Psoas muscle (tissue), 8 donors: ENCODE results near the gene OBSCN. TPM values are rescaled to one million over a fixed set of nuclear protein-coding genes. Genes with fewer than 3 reads are reported as not detected.

Source experiments
- ATAC-seq, 4 donors: fragments of 200-7000 bp; cut with Tn5 transposase; one replicate each; pipeline ENCODE4 v1.9.1; 2020; ENCODE audit warnings: moderate library complexity in 3 of 4, mild to moderate bottlenecking in 2 of 4
- DNase-seq, 2 donors: peaks; one replicate each; pipeline ENCODE4 v3.0.0-alpha.2; 2020
- H3K27ac ChIP-seq: fragments of 200-600 bp; one replicate; pipeline ENCODE4 v1.8.0; 2022
- H3K27me3 ChIP-seq, 3 donors: fragments of 200-600 bp in 1 of 3; one replicate each; pipeline versions ENCODE4 v1.6.1 to v1.8.0; 2013 to 2022; ENCODE audit warnings: low read length in 2 of 3, mild to moderate bottlenecking in 2 of 3, moderate library complexity in 1 of 3; ENCODE audit not compliant: insufficient read depth in 3 of 3
- H3K36me3 ChIP-seq, 2 donors: fragments of 200-600 bp in 1 of 2; one replicate each; pipeline versions ENCODE4 v1.6.1 to v1.8.0; 2013 to 2022; ENCODE audit warnings: low read depth in 1 of 2, mild to moderate bottlenecking in 1 of 2, moderate library complexity in 1 of 2; ENCODE audit not compliant: insufficient read depth in 1 of 2
- H3K4me1 ChIP-seq: fragments of 200-600 bp; one replicate; pipeline ENCODE4 v1.8.0; 2022
- H3K4me3 ChIP-seq: fragments of 200-600 bp; one replicate; pipeline ENCODE4 v1.8.0; 2022; ENCODE audit warnings: mild to moderate bottlenecking
- H3K9me3 ChIP-seq: fragments of 200-600 bp; one replicate; pipeline ENCODE4 v1.8.0; 2022
- WGBS, 3 donors: extraction: QIAGEN DNeasy Blood & Tissue Kit; methylation state at CpG; one replicate each; pipeline versions ENCODE4 v1.1.6 to v1.1.7; 2013; 5-methylcytosine and 5-hydroxymethylcytosine counted together
- intact Hi-C, 2 donors: fragments of 100-400 bp; cut with DNase I; formaldehyde crosslinking; loops; one replicate each; pipeline versions ENCODE4 v1.11.0 to v1.14.2; 2022
- polyA plus RNA-seq, 3 donors: library from polyadenylated mRNA; stranded (reverse); fragments of 200-250 nt; gene quantifications; one replicate each; pipeline ENCODE4 v1.2.3, GENCODE V29; 2013
- total RNA-seq, 4 donors: library from RNA; stranded (reverse); fragmentation: NEBNext Ultra II Directional in 2 of 4; extraction: Animal tissue kit (Norgen Biotek cat#: 25700) in 2 of 4; gene quantifications; one replicate each; pipeline versions ENCODE4 v1.2.1 to v1.2.4, GENCODE V29; 2021 to 2023
- TF ChIP-seq, protein P1 (sequence below): fragments of 200-600 bp; IDR thresholded peaks from one replicate; pipeline ENCODE4 v1.8.0; 2022; ENCODE audit warnings: antibody characterized with exemption
- donor health status: healthy with polysubstance abuse.
- donor health status: DM: no; HTN: no; CAD: no; lungs with moderate emphysema.
- donor health status: Bipolar disorder and iron deficiency.
- donor health status: healthy.
- donor health status: DM: yes; HTN: yes; CAD: no.
- donor health status: DM: no; HTN: no; CAD: no.
- donor health status: DM: no; HTN: no; CAD: no.
- donor health status: DM: yes; HTN: yes; CAD: no.

Gene OBSCN
- total and polyA plus RNA-seq, 7 donors: 397 to 1,869 (median 1,061) TPM

DNA sequence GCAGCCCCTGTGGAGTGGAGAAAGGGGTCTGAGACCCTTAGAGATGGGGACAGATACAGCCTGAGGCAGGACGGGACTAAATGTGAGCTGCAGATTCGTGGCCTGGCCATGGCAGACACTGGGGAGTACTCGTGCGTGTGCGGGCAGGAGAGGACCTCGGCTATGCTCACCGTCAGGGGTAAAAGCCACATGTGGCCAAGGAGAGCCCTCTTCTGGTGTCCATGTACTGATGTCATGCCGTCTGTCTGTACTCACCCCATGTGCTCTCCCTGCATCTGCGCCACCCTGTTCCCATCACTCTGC, 84.7 kb downstream of the OBSCN start:
- ATAC-seq (peak in 3 of 4 donors; percentile 6 to 16 (median 8)), DNase-seq (peak in 1 of 2 donors; percentile 6)
- Histone ChIP-seq H3K9me3 (no peaks in the 10 kb centered on the region), H3K4me3 (no peak overlapping the region), H3K27me3 (no peaks in the 10 kb centered on the region), H3K4me1 (no peaks in the 10 kb centered on the region), H3K27ac (no peak overlapping the region), H3K36me3 (peaks cover 6 to 99% of the 10 kb centered on the region in 2 donors)
- 66 to 81% (median 73%) methylated on average over 9 of the region's 9 CpGs for WGBS, 3 donors
- TF ChIP-seq, protein P1, sequence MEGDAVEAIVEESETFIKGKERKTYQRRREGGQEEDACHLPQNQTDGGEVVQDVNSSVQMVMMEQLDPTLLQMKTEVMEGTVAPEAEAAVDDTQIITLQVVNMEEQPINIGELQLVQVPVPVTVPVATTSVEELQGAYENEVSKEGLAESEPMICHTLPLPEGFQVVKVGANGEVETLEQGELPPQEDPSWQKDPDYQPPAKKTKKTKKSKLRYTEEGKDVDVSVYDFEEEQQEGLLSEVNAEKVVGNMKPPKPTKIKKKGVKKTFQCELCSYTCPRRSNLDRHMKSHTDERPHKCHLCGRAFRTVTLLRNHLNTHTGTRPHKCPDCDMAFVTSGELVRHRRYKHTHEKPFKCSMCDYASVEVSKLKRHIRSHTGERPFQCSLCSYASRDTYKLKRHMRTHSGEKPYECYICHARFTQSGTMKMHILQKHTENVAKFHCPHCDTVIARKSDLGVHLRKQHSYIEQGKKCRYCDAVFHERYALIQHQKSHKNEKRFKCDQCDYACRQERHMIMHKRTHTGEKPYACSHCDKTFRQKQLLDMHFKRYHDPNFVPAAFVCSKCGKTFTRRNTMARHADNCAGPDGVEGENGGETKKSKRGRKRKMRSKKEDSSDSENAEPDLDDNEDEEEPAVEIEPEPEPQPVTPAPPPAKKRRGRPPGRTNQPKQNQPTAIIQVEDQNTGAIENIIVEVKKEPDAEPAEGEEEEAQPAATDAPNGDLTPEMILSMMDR: no peak
- intact Hi-C loops: no loop called here

DNA sequence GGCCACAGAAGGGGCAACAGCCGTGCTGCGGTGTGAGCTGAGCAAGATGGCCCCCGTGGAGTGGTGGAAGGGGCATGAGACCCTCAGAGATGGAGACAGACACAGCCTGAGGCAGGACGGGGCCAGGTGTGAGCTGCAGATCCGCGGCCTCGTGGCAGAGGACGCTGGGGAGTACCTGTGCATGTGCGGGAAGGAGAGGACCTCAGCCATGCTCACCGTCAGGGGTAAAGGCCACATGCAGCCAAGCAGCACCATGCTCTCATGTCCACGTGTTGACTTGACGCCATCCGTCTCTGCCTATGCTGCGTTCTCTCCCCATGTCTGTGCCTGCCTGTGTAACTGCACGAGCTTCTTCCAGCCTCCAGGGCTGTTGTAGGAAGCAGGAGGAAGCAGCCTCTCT, 85.5 kb downstream of the OBSCN start:
- H3K4me1 ChIP-seq: no peaks in the 10 kb centered on the region
- peaks cover 8 to 99% of the 10 kb centered on the region in 2 donors for H3K36me3 ChIP-seq
- no peaks in the 10 kb centered on the region for H3K9me3 ChIP-seq
- 85 to 91% (median 88%) methylated on average over 15 of the region's 15 CpGs for WGBS, 3 donors
- DNase-seq (peak in 1 of 2 donors; percentile 9), ATAC-seq (peak in 1 of 4 donors; percentile 0)
- TF ChIP-seq, protein P1: no peak
- no peak overlapping the region for H3K4me3 ChIP-seq
- intact Hi-C loops: no loop called here
- no peak overlapping the region for H3K27ac ChIP-seq
- no peaks in the 10 kb centered on the region for H3K27me3 ChIP-seq

DNA sequence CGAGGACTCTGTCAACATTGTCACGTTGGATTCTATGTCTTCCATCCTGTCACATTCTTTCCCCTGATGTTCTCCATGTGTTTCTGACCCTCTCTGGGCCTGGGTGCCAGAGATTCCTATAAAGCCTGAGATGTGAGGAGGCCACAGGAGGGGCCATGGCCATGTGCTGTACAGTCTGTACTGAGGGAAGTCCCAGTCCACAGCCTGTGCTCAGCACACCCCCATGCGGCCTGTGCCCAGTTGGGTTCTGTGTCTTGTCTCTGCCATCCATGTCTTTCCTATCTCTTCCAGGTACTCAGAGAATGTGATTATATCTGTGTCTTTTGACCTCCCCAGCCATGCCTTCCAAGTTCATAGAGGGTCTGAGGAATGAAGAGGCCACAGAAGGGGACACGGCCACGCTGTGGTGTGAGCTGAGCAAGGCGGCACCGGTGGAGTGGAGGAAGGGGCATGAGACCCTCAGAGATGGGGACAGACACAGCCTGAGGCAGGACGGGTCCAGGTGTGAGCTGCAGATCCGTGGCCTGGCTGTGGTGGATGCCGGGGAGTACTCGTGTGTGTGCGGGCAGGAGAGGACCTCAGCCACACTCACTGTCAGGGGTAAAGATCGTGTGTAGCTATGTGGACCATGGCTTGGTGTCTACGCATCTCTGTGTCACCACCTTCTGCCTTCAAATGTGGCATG, 86.1 kb downstream of the OBSCN start:
- Histone ChIP-seq H3K27me3 (no peaks in the 10 kb centered on the region), H3K4me1 (no peaks in the 10 kb centered on the region), H3K27ac (no peak overlapping the region), H3K9me3 (no peaks in the 10 kb centered on the region), H3K4me3 (no peak overlapping the region), H3K36me3 (peaks cover 9 to 99% of the 10 kb centered on the region in 2 donors)
- intact Hi-C loops: no loop called here
- TF ChIP-seq, protein P1: no peak
- ATAC-seq: peak in 1 of 4 donors; percentile 4
- WGBS, 3 donors: 85 to 90% (median 86%) methylated on average over 14 of the region's 14 CpGs
- DNase-seq: peak in 1 of 2 donors; percentile 4

DNA sequence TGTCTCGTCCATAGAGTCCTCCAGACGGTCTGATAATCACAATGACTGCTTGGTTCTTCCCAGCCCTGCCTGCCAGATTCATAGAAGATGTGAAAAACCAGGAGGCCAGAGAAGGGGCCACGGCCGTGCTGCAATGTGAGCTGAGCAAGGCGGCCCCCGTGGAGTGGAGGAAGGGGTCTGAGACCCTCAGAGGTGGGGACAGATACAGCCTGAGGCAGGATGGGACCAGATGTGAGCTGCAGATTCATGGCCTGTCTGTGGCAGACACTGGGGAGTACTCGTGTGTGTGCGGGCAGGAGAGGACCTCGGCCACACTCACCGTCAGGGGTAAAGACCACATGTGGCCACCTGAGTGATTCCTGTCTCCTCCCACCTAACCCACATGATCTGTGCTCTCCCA, 86.9 kb downstream of the OBSCN start:
- TF ChIP-seq, protein P1: no peak
- Histone ChIP-seq H3K27ac (no peak overlapping the region), H3K27me3 (no peaks in the 10 kb centered on the region), H3K9me3 (no peaks in the 10 kb centered on the region), H3K4me3 (no peak overlapping the region), H3K4me1 (no peaks in the 10 kb centered on the region), H3K36me3 (peaks cover 9 to 100% of the 10 kb centered on the region in 2 donors)
- ATAC-seq: no peak
- 89 to 92% (median 90%) methylated on average over 10 of the region's 10 CpGs for WGBS, 3 donors
- DNase-seq: peak in 1 of 2 donors; percentile 6
- intact Hi-C loops: no loop called here

DNA sequence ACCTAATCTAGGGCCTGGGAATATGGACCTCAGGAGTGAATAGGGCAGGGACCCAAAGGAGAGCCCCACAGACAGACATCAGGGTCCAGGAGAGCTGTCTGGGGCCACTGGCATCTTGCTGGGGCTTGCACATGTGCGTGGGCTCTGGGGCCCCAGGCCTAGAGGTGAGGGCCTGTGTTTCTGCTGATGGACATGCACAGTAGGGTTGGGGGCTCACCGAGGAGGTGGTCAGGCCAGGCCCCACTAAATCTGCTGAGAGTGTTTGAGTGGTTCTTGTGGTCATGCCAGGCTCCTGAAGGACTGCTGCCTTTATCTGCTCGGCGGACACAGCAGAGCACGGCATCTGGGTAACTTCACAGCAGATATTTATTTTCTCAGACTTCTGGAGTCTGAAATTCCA, 87.4 kb downstream of the OBSCN start:
- no peaks in the 10 kb centered on the region for H3K27me3 ChIP-seq
- H3K36me3 ChIP-seq: peaks cover 9 to 100% of the 10 kb centered on the region in 2 donors
- no peaks in the 10 kb centered on the region for H3K4me1 ChIP-seq
- intact Hi-C loops: no loop called here
- peak in 1 of 2 donors; percentile 2 for DNase-seq
- H3K4me3 ChIP-seq: no peak overlapping the region
- 87 to 93% (median 92%) methylated on average over 5 of the region's 5 CpGs for WGBS, 3 donors
- TF ChIP-seq, protein P1: no peak
- H3K27ac ChIP-seq: no peak overlapping the region
- H3K9me3 ChIP-seq: no peaks in the 10 kb centered on the region
- no peak for ATAC-seq
